Hematopoietic multipotent progenitor cell treated with erythropoietin and hydrocortisone succinate and interleukin-3 and kit ligand, for 8 days (in vitro differentiated cells): ENCODE results near the gene CACHD1.
"Not testable (repeated sequence)": the region's sequence is repeated elsewhere in the genome, so short reads cannot be mapped to it uniquely, and the experiment has no call there.

Experiments used
- DNase-seq: peaks from one replicate; pipeline ENCODE4 v3.0.0-alpha.2; 2015

CACHD1 gene

GRCh38 chr1:64598100-64598571 is 128.2 kb downstream of the CACHD1 start:
- DNase-seq, result no peak

- DNase-seq, result no peak
Measured at GRCh38 chr1:64599242-64599641, 129.3 kb downstream of the CACHD1 start.

- DNase-seq, result peak; percentile 33
Measured at GRCh38 chr1:64601207-64601606, 131.3 kb downstream of the CACHD1 start.

DNA sequence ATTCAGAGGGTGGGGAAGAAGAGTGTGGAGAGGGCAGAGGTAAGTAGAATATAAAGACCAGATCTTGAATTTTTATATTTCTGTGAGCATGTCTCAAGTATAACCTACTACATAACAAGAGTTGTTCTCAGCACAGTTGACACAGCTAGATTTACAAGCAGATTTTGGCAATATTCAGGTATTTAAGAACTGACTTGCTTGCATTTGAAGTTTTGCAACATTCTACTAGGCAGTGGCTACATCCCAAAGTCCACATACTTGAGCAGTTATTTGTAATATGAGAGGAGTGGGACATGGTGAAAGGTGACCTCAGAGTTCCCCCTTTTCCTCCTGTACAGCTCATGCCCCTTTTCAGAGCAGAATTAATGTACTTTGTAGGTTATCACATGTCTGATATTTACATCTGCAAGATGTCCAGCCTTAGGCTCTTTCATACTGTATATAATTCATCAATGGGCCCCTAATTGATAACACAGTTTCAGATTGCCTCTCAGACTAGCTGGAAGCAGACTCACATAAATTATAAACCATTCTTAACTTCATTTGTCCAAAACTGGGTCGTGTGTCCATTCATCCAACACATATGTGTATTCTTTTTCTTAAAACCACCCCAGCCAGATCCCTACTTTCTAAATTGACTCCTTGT is 138.2 kb downstream of the CACHD1 start:
- DNase-seq, result no peak

DNA sequence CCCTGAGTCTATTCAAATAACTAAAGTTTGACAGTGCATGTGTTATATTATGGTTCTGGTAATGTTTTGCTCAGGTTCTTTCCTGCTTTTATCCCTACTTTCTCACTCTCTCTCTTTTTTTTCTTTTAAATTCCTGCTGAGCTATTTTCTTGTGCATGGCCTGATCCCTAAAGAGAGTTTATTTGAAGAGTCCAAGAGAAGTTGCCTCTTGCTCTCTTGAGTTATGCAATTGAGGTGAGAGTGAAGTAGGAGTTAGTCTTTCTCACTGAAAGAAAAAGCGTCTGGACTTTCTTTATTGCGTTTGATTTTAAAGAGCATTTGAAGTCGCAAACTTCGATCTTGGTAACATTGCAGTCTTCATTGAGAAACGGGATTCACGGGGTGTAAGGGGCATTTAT is 138.7 kb downstream of the CACHD1 start:
- DNase-seq, result no peak

DNA sequence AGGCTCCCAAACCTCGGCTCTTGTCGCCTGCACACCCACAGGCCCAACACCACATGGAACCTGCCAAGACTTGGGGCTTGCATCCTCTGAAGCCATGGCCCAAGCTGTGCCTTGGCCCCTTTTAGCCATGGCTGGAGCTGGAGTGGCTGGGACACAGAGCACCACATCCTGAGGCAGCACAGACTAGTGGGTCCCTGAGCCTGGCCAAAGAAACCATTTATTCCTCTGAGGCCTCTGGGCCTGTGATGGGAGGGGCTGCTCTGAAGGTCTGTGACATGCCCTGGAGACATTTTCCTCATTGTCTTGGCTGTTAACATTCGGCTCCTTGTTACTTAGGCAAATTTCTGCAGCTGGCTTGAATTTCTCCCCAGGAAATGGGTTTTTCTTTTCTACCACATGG is 141.0 kb downstream of the CACHD1 start:
- DNase-seq, result not testable (repeated sequence)

- DNase-seq, result no peak
Measured at GRCh38 chr1:64616039-64616438, 146.1 kb downstream of the CACHD1 start.

GRCh38 chr1:64623750-64624191 is 153.8 kb downstream of the CACHD1 start:
- DNase-seq, result no peak

- DNase-seq, result no peak
Measured at GRCh38 chr1:64624218-64624713, 154.3 kb downstream of the CACHD1 start.

GRCh38 chr1:64624808-64625207 is 154.9 kb downstream of the CACHD1 start:
- DNase-seq, result no peak

GRCh38 chr1:64630611-64631010 is 160.7 kb downstream of the CACHD1 start:
- DNase-seq, result no peak

GRCh38 chr1:64631346-64632034 is 161.6 kb downstream of the CACHD1 start:
- no peak for DNase-seq

DNA sequence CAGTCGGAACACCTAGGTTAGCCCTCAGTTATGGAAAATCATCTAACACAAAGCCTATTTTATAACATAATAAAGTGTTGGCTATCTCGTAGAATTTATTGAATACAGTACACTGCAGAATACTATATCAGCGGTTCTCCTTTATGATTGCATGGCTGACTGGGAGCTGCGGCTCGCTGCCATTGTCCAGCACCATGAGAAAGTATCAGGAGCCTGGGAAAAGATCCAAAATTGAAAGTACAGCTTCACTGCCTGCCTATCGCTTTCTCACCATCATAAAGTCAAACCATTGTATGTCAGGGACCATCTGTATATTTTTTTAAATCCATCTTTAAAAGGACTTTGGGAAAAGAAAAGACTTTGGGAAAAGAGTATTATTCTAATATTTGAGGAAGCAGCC is 163.0 kb downstream of the CACHD1 start:
- DNase-seq, result no peak

DNA sequence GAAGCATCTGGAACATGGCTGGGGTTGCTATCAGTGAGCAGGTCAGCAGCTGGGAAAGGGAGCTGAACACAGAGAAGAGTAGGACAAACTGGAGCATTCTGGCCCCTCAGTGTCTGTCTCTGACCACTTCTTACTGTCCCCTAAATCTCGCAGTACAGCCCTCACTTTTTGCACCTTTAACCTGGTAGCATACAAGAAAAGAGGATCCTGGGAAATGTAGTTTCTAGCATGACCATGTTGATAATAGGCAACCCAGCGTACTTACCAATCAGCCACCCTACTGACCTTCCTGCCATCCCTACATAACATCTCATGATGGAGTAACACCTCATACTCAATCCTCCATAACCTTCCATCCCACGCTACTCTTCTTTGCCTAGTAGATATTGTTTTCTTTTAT is 175.8 kb downstream of the CACHD1 start:
- no peak for DNase-seq

DNA sequence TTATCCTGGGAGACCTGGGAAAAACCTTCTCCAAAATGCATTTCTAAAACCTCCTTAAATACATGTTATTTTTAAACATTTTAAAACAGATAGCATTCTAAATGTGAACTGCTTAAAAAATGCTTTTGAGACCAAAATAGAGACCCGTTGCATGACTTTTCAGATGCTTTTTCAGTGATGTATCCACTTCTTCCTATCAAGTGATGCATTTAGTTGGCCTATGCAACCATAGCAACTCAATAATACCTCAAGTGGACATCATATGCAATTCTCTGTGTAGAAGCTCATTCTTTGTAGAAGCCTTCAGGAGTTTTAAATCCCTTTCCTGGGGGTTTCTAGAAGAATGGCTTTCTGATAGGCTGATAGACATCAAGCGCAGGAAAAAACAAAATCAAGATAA is 180.5 kb downstream of the CACHD1 start:
- no peak for DNase-seq

DNA sequence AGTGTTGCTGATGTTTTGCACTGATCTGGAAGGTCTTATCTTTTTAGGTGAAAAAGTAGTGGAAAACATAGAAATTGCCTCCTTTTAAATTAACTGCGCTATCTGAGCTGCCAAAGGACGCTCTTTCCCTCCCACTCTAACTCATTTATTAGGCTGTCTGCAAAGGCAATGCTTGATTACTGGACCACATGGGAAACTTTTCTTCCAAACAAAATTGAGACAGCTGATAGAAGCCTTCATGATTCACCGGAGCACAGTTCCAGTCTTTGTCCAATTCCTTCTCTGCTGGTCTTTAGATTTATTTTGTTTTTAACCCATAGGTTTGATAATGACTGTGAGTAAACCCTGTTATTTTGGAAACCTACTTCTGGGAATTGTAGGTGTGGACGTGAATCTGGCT is 181.9 kb downstream of the CACHD1 start:
- no peak for DNase-seq

DNA sequence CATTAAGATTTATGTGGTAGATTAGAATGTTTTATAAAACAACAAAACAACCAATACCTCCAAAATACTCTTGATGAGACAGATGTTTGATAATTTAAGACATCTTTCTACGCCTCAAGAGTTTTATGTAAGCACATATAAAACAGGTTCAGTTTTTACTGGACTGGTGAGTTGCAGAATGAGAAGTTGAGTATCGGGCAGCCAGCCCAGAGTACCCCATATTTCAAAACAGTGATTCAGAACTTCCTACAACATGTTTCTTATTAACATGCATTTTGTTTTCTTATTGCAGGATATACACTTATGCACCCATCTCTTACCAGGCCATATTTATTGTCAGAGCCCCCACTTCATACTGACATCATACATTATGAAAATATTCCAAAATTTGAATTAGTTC is 183.5 kb downstream of the CACHD1 start:
- DNase-seq, result no peak

DNA sequence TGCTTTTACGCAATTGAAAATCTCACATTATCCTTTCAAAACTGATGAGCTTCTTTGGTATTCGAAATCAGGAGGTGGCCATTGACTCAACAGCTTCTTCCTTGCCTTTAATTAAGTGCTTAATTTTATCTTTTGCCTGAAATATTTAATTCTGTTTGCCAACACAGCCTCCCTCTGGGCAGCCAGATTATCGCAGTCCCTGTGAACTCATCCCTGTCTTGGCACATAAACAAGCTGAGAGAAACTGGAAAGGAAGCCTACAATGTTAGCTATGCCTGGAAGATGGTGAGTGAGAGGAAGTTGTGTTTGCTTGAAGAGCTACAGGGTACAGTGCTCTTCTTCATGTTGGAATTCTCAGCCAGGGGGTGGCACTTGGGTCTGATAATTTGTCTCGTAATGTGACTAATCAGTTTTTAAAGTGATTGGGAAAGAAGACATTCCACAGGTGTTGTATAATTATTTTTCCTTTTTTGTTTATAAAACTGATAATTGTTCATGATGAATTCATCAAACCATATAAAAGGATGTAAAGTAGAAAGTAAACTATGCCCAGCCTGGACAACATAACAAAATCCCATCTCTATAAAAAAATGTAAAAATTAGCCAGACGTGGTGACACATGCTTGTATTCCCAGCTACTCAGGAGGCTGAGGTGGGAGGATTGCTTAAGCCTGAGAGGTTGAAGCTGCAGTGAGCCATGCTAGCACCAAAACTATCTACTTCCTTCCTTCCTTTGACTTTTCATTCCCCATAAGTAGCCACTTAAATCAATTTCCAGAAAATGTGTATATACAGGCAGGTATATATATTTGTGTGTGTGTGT is 184.8 kb downstream of the CACHD1 start:
- DNase-seq, result no peak

DNA sequence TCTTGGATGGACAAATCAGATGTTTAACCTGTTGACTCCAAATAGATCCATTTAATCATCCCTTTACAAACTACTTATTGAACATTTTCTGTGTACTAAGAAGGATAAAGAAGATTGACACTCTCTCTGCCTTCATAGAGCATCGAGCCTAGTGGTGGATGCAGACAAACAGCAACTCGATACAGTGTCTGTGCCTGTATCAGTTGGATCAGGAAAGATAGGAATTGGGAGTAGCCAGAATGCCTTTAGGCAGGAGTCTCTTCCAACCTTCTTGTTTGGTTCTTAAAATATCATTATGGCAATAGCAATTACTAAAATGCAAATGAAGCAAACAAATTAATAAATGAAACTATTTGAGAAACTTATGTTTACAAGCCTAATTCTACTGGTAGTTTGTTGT is 185.9 kb downstream of the CACHD1 start:
- no peak for DNase-seq

DNA sequence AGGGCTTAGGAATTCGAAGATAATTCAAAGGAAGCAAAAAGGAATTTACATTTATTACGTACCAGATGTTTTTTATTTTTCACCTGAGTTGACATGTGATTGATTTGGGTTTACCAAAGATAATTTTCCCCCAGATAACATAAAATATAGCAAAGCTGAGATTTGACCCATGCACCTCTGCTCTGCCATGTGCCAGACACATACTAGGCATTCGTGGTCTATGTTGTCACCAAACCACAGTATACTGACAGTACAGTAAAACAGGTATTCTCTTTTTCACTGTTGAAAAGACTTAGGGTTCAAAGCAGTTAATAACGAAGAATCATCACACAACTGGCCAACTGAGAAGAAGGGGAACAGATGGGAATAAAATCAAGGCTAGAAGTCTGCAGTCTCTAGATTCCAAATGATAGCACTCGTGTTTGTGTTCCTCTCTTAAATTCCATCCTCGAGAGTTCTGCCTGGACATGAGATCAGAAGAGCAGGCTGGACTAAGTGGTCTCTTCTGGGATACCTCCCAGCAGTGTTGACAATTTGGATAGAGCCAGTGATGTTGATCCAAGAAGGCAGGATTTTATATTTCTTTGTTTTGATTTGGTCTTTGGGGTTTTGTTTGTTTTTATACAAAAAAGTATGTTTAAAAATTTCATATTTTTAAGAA is 189.7 kb downstream of the CACHD1 start:
- DNase-seq, result no peak

DNA sequence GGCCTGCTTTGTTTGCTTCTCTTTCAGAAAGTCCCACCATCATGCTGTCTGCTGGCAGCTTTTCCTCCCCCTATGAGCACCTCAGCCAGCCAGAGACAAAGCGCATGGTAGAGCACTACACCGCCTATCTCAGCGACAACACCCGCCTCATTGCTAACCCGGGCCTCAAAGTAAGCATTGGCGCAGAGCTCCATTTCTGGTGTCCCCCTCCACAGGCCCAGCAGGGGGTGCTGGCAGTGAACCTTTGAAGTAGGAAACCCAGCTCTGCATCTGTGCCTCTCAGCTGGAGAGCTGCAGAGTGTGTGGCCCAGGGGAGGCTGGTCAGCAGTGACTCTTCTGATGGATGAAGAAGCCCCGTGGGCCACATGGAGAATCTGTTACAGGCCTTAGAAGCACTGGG is 193.7 kb downstream of the CACHD1 start:
- peak; percentile 22 for DNase-seq

- DNase-seq, result no peak
Measured at GRCh38 chr1:64664299-64664698, 194.4 kb downstream of the CACHD1 start.

GRCh38 chr1:64669098-64669675 is 199.3 kb downstream of the CACHD1 start:
- DNase-seq, result no peak
